ENCODE results near the gene PRR30.
"Not testable (repeated sequence)": the region's sequence is repeated elsewhere in the genome, so short reads cannot be mapped to it uniquely, and the experiment has no call there.

Gene PRR30

GRCh38 chr2:27178469-27178868 lies 39.3 kb upstream of the PRR30 start:
- TF ChIP-seq CTCF (conservative IDR thresholded peaks at IDR 0.05; ENCODE audit: low read depth, low read length), result no peak
- DNase-seq (ENCODE audit: low read depth), result no peak
- no peak overlapping the region for H3K4me3 ChIP-seq (ENCODE audit: low read depth, low read length)

GRCh38 chr2:27177441-27178351 lies 38.5 kb upstream of the PRR30 start:
- no peak overlapping the region for H3K4me3 ChIP-seq (ENCODE audit: low read depth, low read length)
- no peak for TF ChIP-seq CTCF (conservative IDR thresholded peaks at IDR 0.05; ENCODE audit: low read depth, low read length)
- no peak for DNase-seq (ENCODE audit: low read depth)

- not testable (repeated sequence) for DNase-seq (ENCODE audit: low read depth); H3K4me3 ChIP-seq (ENCODE audit: low read depth, low read length)
These were observed 36.6 kb upstream of the PRR30 start for GRCh38 chr2:27175781-27176180.

GRCh38 chr2:27175330-27175729 lies 36.1 kb upstream of the PRR30 start:
- DNase-seq (ENCODE audit: low read depth), result peak; percentile 20
- no peak for TF ChIP-seq CTCF (conservative IDR thresholded peaks at IDR 0.05; ENCODE audit: low read depth, low read length)
- no peak overlapping the region for H3K4me3 ChIP-seq (ENCODE audit: low read depth, low read length)

GRCh38 chr2:27174638-27175037 lies 35.4 kb upstream of the PRR30 start:
- no peak for TF ChIP-seq CTCF (conservative IDR thresholded peaks at IDR 0.05; ENCODE audit: low read depth, low read length)
- DNase-seq (ENCODE audit: low read depth), result no peak
- no peak overlapping the region for H3K4me3 ChIP-seq (ENCODE audit: low read depth, low read length)

- no peak for DNase-seq (ENCODE audit: low read depth)
- no peak overlapping the region for H3K4me3 ChIP-seq (ENCODE audit: low read depth, low read length)
- no peak for TF ChIP-seq CTCF (conservative IDR thresholded peaks at IDR 0.05; ENCODE audit: low read depth, low read length)
These were observed 32.2 kb upstream of the PRR30 start for GRCh38 chr2:27171351-27171848.

- DNase-seq (ENCODE audit: low read depth), result no peak
- TF ChIP-seq CTCF (conservative IDR thresholded peaks at IDR 0.05; ENCODE audit: low read depth, low read length), result no peak
- H3K4me3 ChIP-seq (ENCODE audit: low read depth, low read length), result no peak overlapping the region
These were observed 31.5 kb upstream of the PRR30 start for GRCh38 chr2:27170581-27171337.

All from choroid plexus epithelial cell (primary cell).